ENCODE results near the gene HAUS1. TPM values are rescaled to one million over a fixed set of nuclear protein-coding genes. Genes with fewer than 3 reads are reported as not detected.

HAUS1 gene
- total and polyA plus RNA-seq, 2 of the 8 experiments (the other 6 are each of a cell fraction or from before 2014, with no cell fraction given) = 104 TPM

DNA sequence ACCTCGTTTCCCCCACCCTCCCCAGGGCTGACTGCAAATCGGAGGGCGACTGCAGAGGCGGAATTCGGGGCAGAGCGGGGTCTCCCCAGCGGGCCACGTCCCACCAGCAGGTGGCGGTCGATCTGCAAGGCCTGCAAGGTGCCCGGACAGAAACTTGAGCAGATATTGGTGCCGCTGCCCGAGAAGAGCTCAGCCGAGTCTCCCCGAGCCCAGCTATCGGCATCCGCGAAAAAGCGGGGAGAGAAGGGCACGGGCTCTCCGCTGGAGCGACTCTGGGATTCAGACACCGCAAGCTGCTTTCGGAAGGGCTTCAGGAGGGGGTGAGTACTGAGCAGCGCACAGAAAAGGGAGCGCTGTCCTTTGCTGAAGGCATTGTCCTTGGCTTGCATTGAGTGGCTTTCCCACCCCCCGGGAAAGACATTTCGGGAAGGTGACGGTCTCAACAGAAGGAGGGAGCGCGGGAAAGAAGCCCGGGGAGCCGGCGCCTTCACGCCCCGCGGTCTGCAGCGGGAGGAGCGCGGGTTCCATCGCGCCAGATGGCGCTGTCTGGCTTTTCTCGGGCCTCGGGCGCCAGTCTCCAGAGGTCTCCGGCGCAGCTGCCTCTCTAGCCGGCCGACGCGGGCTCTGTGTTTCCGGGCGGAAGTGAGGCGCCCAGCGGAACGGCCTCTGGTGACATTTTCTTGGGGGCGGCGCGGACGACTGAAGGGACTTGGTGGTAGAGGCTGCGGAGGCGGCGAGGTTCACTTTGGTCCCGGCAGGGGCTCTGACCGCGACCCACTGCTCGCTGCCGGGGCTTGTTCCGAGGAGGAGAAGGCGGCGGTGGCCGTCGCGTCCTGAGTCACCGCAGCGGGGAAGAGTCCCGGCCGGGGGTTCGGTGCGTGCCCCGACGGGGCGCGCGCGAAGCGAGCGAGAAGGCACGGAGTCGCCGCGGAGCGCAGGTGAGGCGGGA, 69.5 kb downstream of the HAUS1 start (continued):
- TF ChIP-seq CBX5 (IDR thresholded peaks at IDR 0.05; ENCODE audit: low read depth, low read length) (no peak), GABPA (IDR thresholded peaks at IDR 0.05; ENCODE audit: borderline replicate concordance, insufficient read depth, low read length) (peak; percentile 78; the same call in 1 of the 2 replicates), BRCA1 (IDR thresholded peaks at IDR 0.05; ENCODE audit: low read depth, low read length) (no peak)
- TF ChIP-seq, protein P1, sequence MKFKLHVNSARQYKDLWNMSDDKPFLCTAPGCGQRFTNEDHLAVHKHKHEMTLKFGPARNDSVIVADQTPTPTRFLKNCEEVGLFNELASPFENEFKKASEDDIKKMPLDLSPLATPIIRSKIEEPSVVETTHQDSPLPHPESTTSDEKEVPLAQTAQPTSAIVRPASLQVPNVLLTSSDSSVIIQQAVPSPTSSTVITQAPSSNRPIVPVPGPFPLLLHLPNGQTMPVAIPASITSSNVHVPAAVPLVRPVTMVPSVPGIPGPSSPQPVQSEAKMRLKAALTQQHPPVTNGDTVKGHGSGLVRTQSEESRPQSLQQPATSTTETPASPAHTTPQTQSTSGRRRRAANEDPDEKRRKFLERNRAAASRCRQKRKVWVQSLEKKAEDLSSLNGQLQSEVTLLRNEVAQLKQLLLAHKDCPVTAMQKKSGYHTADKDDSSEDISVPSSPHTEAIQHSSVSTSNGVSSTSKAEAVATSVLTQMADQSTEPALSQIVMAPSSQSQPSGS (IDR thresholded peaks at IDR 0.05; ENCODE audit: low read length) = no peak
- TF ChIP-seq, protein P2, sequence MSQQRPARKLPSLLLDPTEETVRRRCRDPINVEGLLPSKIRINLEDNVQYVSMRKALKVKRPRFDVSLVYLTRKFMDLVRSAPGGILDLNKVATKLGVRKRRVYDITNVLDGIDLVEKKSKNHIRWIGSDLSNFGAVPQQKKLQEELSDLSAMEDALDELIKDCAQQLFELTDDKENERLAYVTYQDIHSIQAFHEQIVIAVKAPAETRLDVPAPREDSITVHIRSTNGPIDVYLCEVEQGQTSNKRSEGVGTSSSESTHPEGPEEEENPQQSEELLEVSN (IDR thresholded peaks at IDR 0.05) = peak; percentile 73
- TF ChIP-seq, protein P3, sequence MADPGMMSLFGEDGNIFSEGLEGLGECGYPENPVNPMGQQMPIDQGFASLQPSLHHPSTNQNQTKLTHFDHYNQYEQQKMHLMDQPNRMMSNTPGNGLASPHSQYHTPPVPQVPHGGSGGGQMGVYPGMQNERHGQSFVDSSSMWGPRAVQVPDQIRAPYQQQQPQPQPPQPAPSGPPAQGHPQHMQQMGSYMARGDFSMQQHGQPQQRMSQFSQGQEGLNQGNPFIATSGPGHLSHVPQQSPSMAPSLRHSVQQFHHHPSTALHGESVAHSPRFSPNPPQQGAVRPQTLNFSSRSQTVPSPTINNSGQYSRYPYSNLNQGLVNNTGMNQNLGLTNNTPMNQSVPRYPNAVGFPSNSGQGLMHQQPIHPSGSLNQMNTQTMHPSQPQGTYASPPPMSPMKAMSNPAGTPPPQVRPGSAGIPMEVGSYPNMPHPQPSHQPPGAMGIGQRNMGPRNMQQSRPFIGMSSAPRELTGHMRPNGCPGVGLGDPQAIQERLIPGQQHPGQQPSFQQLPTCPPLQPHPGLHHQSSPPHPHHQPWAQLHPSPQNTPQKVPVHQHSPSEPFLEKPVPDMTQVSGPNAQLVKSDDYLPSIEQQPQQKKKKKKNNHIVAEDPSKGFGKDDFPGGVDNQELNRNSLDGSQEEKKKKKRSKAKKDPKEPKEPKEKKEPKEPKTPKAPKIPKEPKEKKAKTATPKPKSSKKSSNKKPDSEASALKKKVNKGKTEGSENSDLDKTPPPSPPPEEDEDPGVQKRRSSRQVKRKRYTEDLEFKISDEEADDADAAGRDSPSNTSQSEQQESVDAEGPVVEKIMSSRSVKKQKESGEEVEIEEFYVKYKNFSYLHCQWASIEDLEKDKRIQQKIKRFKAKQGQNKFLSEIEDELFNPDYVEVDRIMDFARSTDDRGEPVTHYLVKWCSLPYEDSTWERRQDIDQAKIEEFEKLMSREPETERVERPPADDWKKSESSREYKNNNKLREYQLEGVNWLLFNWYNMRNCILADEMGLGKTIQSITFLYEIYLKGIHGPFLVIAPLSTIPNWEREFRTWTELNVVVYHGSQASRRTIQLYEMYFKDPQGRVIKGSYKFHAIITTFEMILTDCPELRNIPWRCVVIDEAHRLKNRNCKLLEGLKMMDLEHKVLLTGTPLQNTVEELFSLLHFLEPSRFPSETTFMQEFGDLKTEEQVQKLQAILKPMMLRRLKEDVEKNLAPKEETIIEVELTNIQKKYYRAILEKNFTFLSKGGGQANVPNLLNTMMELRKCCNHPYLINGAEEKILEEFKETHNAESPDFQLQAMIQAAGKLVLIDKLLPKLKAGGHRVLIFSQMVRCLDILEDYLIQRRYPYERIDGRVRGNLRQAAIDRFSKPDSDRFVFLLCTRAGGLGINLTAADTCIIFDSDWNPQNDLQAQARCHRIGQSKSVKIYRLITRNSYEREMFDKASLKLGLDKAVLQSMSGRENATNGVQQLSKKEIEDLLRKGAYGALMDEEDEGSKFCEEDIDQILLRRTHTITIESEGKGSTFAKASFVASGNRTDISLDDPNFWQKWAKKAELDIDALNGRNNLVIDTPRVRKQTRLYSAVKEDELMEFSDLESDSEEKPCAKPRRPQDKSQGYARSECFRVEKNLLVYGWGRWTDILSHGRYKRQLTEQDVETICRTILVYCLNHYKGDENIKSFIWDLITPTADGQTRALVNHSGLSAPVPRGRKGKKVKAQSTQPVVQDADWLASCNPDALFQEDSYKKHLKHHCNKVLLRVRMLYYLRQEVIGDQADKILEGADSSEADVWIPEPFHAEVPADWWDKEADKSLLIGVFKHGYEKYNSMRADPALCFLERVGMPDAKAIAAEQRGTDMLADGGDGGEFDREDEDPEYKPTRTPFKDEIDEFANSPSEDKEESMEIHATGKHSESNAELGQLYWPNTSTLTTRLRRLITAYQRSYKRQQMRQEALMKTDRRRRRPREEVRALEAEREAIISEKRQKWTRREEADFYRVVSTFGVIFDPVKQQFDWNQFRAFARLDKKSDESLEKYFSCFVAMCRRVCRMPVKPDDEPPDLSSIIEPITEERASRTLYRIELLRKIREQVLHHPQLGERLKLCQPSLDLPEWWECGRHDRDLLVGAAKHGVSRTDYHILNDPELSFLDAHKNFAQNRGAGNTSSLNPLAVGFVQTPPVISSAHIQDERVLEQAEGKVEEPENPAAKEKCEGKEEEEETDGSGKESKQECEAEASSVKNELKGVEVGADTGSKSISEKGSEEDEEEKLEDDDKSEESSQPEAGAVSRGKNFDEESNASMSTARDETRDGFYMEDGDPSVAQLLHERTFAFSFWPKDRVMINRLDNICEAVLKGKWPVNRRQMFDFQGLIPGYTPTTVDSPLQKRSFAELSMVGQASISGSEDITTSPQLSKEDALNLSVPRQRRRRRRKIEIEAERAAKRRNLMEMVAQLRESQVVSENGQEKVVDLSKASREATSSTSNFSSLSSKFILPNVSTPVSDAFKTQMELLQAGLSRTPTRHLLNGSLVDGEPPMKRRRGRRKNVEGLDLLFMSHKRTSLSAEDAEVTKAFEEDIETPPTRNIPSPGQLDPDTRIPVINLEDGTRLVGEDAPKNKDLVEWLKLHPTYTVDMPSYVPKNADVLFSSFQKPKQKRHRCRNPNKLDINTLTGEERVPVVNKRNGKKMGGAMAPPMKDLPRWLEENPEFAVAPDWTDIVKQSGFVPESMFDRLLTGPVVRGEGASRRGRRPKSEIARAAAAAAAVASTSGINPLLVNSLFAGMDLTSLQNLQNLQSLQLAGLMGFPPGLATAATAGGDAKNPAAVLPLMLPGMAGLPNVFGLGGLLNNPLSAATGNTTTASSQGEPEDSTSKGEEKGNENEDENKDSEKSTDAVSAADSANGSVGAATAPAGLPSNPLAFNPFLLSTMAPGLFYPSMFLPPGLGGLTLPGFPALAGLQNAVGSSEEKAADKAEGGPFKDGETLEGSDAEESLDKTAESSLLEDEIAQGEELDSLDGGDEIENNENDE (IDR thresholded peaks at IDR 0.05; ENCODE audit: insufficient replicate concordance, low read length) = peak; percentile 19
